ENCODE measurements around the gene EFCAB13.
"Not testable (repeated sequence)": the region's sequence is repeated elsewhere in the genome, so short reads cannot be mapped to it uniquely, and the experiment has no call there.

Gene EFCAB13

DNA sequence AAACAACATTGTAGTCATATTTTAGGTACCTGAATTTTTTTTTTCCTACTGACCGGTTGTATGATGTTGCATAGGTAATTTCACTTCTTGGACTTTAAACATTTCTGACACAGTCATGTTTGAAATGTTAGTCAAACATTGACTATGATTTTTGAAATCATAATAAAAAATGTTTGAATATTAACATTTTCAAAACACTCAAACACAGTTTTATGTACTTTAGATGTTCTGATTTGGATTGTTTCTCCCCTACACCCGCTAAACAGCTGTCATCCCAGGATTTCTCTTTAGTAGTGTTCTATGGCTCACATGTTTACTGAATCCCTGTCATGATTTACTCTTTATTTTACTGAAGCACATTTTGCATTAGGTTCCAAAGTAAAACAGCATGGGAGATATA is 104.2 kb downstream of the EFCAB13 start:
- no peak for DNase-seq

DNA sequence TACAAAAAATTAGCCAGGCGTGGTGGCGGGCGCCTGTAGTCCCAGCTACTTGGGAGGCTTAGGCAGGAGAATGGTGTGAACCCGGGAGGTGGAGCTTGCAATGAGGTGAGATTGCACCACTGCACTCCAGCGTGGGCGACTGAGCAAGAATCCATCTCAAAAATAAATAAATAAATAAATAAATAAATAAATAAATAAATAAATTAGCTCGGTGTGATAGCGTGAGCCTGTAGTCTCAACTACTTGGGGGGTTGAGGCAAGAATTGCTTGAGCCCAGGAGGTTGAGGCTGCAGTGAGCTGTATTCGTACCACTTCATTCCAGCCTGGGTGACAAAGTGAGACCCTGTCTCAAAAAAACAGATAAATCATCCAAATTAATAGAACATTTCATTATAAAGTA is 108.5 kb downstream of the EFCAB13 start:
- not testable (repeated sequence) for DNase-seq

- DNase-seq: no peak
Measured at GRCh38 chr17:47465165-47465564, 141.4 kb downstream of the EFCAB13 start.

DNA sequence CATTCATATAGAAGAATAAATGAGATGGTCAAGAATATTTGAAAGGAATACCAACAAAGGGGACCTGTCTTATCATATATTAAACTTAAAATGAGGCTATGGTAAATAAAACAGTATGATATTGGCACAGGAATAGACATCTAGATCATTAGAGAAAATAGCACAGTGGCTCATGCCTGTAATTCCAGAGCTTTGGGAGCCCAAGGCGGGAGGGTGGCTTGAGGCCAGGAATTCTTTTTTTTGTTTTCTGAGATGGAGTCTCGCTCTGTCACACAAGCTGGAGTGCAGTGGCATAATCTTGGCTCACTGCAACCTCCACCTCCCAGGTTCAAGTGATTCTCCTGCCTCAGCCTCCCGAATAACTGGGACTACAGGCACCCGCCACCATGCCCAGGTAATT is 143.2 kb downstream of the EFCAB13 start:
- not testable (repeated sequence) for DNase-seq

DNA sequence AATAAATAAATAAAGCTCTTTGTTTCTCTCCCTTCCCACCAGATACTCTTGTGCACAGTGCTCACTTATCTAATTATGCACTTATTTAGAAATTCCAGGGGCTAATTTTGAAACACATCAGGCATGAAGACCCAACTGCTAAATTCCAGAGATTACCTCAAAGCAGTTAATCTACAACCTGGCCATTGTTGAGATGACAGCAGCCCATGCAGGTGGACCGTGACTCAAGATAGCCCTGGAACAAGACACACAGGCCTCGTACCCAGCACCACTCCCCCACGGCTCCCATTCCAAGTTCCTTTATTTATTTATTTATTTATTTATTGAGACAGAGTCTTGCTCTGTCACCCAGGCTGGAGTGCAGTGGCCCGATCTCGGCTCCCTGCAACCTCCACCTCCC is 147.1 kb downstream of the EFCAB13 start:
- DNase-seq: no peak

- not testable (repeated sequence) for DNase-seq
Measured at GRCh38 chr17:47472073-47472472, 148.3 kb downstream of the EFCAB13 start.
